ENCODE data around the gene ABCC4.
"Not testable (repeated sequence)": the region's sequence is repeated elsewhere in the genome, so short reads cannot be mapped to it uniquely, and the experiment has no call there.

The ABCC4 gene

DNA sequence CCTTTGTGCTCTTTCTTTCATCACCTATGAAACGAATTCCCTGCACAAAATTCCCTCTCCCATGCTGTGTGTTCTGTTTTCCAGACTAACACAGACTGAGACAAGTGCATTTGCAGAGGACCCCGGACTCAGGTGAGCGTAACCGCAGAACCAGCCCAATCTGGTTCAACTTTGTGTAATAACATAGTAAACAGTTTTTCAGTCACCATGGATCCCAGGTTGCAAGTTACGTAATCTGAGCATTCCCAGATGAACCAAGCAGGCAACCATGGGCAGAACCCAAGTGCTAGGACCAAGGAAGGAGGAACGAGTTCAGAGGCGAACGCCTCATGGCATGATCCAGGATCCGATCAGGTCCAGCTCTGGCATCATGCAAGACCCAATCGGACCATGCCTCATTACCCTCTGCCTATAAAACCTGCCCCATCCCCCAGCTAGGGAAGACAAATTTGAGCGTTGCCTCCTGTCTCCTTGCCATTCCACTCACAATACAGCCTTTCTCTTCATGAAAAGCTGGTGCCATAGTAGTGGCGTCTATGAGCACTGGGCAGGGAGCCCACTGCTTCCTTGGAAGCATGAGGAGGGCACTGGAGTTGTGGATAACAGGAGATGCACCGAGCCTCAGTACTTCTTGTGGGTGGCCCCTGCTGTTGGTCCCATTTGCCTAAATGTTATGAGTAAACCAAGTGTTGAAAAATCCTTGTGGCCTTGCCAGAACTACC is 107.6 kb downstream of the ABCC4 start:
- DNase-seq, result no peak

DNA sequence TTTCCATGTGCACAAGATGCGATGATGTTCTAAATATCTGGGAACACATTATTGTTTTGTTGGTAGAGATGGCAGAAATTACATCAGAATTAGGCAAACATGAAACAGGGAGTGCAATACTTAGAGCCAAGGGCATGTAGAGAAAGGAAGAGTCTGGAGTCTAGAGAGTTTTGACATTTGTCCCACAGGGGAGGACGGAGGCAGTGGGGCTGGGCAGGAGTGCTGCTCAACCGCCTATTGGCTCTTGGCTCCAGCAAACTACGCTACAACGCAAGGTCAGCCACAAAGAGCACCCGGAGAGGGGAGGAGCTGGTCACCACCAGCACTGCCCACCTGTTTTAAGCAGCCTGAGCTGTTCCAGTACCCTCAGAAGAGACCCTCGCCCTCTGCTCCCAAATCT is 108.3 kb downstream of the ABCC4 start:
- no peak for DNase-seq

DNA sequence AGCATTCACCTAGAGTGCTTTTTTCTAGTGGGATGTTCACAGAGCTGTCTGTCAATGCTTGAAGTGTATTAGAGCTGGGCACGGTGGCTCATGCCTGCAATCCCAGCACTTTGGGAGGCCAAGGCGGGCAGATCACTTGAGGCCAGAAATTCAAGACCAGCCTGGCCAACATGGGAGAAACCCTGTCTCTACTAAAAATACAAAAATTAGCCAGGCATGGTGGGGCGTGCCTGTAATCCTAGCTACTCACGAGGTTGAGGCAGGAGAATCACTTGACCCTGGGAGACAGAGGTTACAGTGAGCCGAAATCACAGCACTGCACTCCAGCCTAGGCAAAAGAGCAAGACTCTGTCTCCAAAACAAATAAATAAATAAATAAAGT is 108.7 kb downstream of the ABCC4 start:
- DNase-seq, result not testable (repeated sequence)

- DNase-seq, result peak; percentile 55 to 80 (median 77)
Measured at GRCh38 chr13:95191821-95192563, 109.3 kb downstream of the ABCC4 start.

- DNase-seq, result no peak
Measured at GRCh38 chr13:95188128-95188527, 113.1 kb downstream of the ABCC4 start.

- no peak for DNase-seq
Measured at GRCh38 chr13:95185851-95186250, 115.4 kb downstream of the ABCC4 start.

DNA sequence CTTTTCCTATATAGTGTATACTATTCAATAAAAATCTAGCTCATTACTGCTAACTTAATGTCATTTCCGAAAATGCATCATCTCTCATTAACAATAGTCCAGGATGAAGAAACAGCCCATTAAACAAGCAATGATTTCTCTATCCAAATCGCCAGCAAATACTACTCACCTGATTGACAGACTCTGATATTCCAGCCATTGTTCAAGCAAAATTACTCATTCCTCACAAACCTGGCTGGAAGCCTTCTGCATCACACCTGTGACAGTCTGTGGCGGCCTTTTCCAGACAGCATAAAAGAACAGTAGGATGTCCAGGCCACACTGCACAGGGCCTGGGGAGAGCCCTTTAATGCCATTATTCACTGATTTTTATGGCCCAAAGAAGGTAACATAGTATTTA is 115.9 kb downstream of the ABCC4 start:
- DNase-seq, result peak in 2 of 3 experiments; percentile 66 to 88

DNA sequence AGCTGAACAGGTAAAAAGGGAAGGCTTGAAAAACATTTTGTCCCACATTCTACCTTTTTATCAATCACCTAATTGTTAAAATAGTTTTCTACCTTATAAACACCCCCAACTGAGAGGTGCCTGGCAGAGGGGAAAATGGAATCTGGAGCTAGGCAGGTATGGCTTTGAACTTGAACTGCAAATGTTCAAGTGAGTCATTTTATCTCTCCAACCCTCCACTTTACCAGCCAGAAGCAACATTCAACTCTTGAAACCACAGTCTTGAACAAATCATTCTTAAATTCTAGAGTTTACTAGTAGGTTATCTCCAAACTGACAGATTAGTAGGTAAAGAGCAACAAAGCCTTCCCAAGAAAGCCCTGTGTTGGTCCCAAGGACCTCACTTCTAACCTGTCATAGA is 116.9 kb downstream of the ABCC4 start:
- DNase-seq, result no peak

DNA sequence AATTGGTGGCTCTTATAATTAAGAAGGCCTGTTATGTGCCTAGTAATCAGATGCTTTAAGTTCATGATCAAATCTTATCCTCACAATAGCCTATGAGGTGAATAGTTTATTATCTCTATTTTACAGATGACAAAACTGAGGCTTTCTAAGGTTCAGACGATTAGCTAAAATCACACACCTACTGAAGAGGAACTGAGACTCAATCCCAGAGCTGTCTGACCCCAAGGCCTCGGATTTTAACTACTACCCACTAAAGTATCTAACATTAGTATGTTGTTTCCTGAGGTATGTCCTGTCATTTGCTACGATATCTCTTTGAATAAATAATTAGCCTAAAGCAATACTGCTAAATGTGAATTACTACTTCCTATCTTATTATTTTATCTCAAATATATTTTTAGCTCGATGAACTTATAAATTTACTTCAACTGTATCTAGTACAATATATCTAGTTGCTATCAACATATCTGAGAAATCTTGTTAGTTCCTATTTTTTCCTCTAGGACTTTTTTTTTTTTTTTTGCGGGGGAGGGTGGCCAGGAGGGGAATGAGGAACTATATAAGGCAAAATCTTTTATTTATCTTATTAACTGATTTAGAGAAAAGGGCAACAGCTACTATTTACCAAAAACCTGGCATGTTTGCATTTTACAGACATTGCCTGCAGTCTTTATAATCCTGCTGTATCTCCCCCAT is 118.5 kb downstream of the ABCC4 start:
- no peak for DNase-seq

GRCh38 chr13:95181586-95181985 is 119.7 kb downstream of the ABCC4 start:
- no peak for DNase-seq

GRCh38 chr13:95180513-95181245 is 120.6 kb downstream of the ABCC4 start:
- DNase-seq, result peak in 1 of 3 experiments; percentile 14

GRCh38 chr13:95176611-95177259 is 124.5 kb downstream of the ABCC4 start:
- DNase-seq, result no peak

DNA sequence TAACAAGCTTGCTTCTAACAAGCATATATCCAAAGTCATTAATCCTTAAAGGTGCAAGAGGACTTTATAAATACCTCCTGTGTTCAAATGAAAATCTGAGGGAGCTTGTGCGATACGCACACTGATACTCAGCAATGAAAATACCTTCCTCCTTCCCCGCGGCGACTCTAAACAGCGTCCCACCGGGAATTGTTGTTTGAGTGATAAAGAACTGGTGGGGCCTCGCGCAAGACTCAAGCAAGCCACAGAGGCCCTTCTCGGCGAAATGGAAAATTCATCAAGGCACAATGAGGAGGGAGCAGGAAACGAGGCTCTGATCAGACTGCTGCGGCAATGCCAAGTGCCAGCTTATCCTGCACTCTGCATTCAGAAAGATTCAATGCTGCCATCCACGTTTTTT is 126.7 kb downstream of the ABCC4 start:
- DNase-seq, result no peak

DNA sequence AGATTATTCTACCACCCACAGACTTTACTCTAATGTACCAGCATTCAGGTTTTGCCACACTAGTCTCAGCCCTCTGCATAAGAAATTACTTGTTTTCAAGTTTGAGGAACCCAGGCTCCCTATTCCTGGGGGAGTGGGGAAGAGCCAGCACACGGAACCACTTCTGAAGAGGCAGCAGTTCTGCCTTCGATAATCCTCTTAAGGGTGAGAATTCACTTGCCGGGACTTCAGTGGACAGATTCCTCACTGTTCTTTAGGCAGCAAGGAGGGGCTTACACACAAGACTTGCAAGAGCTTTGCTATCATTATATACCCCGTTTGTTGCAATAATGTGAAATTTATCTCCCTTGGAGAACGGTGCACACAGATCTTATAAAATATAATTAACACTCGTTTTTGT is 133.1 kb downstream of the ABCC4 start:
- no peak for DNase-seq

- not testable (repeated sequence) for DNase-seq
Measured at GRCh38 chr13:95167003-95167402, 134.2 kb downstream of the ABCC4 start.

DNA sequence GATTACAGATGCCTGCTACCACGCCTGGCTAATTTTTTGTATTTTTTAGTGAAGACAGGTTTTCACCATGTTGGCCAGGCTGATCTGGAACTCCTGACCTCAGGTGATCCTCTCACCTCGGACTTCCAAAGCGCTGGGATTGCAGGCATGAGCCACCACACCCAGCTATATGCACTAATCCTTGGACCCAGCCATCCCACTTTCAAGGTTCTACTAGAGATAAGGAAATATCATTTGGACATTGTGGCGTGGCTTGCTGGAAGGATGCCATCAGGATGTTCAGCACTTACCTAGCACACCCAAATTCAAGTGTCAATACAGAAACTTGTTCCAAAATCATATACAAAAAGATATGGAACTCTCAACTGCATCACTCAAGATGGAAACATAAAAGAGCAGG is 136.4 kb downstream of the ABCC4 start:
- no peak for DNase-seq

GRCh38 chr13:95160112-95160906 is 140.9 kb downstream of the ABCC4 start:
- no peak for DNase-seq

GRCh38 chr13:95159458-95159857 is 141.8 kb downstream of the ABCC4 start:
- DNase-seq, result no peak

DNA sequence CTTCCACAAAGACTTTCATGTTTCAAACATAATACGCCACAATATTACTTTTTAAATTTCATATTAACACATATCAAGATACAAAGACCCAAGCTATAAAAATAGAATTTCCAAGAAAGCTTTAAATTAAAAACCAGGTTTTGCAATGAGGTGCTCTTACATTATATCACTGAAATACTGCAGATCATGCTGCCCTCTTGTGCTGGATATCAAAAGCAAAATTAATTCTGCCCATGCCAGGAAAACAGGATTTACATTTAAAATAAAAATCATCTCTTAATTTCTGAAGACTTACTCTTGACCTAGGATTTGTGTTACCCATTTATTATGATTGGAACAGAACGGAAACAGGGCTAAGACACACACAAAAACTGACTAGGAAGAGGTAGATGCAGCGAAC is 145.0 kb downstream of the ABCC4 start:
- DNase-seq, result peak; percentile 35 to 79 (median 42)

- peak in 2 of 3 experiments; percentile 49 to 73 for DNase-seq
Measured at GRCh38 chr13:95155504-95155903, 145.7 kb downstream of the ABCC4 start.

DNA sequence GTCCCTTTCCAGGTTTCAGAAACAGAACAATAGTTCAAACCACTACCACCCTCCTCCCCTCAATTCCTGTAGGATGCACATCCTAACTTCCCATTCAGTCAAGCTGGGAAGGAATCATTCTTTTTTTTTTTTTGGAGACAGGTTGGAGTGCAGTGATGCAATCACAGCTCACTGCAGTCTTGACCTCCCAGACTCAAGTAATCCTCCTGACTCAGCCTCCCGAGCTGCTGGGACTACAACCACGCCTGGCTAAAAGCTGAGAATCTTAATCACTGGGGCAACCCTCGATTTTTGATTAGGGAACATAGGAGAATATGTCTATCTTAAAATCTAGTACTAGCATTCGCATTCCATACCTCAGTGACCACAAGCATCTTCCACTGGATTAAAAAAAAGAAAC is 146.2 kb downstream of the ABCC4 start:
- DNase-seq, result peak in 1 of 3 experiments; percentile 53

DNA sequence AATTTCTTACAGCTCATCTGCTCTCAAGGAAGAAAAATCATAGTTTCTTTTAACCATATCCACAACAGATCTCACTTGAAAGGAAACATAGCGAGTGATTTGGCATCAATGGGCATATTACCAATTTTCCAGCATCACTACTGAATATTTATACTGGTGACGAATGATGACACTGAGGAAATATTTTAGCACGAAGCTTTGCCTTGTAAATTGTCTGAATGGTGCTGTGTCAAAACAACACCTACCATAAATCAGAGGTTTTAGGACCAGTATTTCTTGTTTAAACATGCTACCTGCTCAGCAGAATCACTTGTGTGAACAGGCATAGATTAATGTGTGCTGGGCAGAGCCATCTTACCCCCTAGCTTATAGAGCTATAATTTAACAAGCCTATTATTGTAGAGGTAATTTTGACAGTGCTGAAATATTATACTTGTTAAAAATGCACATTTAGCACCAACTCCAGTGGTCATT is 146.8 kb downstream of the ABCC4 start:
- DNase-seq, result peak; percentile 17 to 96 (median 85)

All from NCI-H1417 (cell line).